NCI-H748 (cell line): ENCODE measurements around the gene MYL6B.

Experiments
- DNase-seq: peaks from one replicate; lab custom pipeline; 2025; ENCODE audit not compliant: unreplicated experiment; lab: John Stamatoyannopoulos, UW

The MYL6B gene

DNA sequence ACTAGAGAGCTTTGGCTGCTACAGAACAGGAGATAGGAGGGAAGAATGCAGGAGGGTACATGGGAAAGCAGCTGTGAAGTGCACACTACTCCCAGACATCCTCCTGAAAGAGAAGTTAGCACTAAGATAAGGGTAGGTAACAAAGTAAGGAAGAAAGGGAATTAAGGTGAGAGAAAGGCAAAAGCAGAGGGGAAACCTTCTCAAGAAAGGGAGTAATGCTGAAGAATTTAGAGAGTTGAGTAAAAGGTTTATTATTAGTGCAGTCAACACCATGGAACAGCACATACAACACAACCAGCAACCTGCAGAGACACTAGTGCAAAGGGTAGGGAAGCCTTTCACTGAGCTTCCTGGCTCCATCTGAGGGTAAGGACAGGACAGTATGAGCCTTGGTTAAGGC is 51.9 kb downstream of the MYL6B start:
- DNase-seq: no peak

DNA sequence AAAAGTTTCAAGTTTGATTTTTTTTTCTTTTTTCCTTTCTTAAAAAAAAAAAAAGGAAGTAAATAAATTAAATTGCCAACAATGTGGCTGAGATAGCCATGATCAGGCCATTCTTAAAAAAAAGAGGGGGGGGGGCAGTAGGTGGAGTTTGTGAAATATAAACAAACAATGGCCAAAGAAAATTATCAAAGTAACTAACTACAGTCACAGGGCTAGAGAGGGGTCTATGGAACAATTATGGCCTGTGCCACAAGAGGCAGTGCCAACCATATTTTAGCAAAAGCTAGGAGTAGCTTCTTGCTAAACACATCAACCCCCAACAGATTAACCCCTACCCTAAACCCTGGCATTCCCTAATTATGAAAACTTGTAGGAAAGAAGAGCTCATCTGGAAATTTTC is 53.1 kb downstream of the MYL6B start:
- DNase-seq: no peak

GRCh38 chr12:56206452-56207166 is 54.2 kb downstream of the MYL6B start:
- peak; percentile 44 for DNase-seq
